Transverse colon (tissue), 4 donors: ENCODE results near the gene TRPC6. TPM values are rescaled to one million over a fixed set of nuclear protein-coding genes. Genes with fewer than 3 reads are reported as not detected.

Experiments
- DNase-seq: peaks from one replicate; pipeline ENCODE4 v3.0.0-alpha.2; 2019
- H3K27ac ChIP-seq, 4 donors: fragments of 200-600 bp; sonication (generic); 2 replicates each; pipeline ENCODE4 v1.5.1; 2016 to 2018; ENCODE audit warnings: inconsistent platforms in 4 of 4
- H3K27me3 ChIP-seq: fragments of 200-600 bp; sonication (generic); 2 replicates; pipeline ENCODE4 v1.5.1; 2017; ENCODE audit warnings: inconsistent platforms
- H3K36me3 ChIP-seq, 4 donors: fragments of 200-600 bp; sonication (generic); 2 replicates each; pipeline ENCODE4 v1.5.1; 2017 to 2019; ENCODE audit warnings: inconsistent platforms in 4 of 4
- H3K4me1 ChIP-seq, 4 donors: fragments of 200-600 bp; sonication (generic); 2 replicates each; pipeline ENCODE4 v1.5.1; 2017 to 2020; ENCODE audit warnings: inconsistent platforms in 4 of 4
- H3K4me3 ChIP-seq, 4 donors: fragments of 200-600 bp; sonication (generic); 1 replicate in 1 of 4; 2 replicates in 3 of 4; pipeline versions ENCODE4 v1.5.1 to v1.6.1; 2017 to 2019; ENCODE audit warnings: inconsistent platforms in 4 of 4
- H3K9me3 ChIP-seq, 2 donors: fragments of 200-600 bp; sonication (generic); 2 replicates each; pipeline ENCODE4 v1.5.1; 2017 to 2019; ENCODE audit warnings: inconsistent platforms in 2 of 2
- CTCF ChIP-seq, 5 experiments: fragments of 200-600 bp in 3 of 5; fragments of 450-650 bp in 2 of 5; sonication (generic) in 3 of 5; IDR thresholded peaks; 1 replicate in 2 of 5; 2 replicates in 3 of 5; pipeline ENCODE4 v1.5.1; 2016 to 2017; ENCODE audit warnings: antibody characterized with exemption in 5 of 5, inconsistent platforms in 3 of 5, mild to moderate bottlenecking in 2 of 5, moderate library complexity in 1 of 5
- EP300 ChIP-seq: sonication (generic); formaldehyde crosslinking; IDR thresholded peaks from one replicate; pipeline ENCODE4 v1.6.1; 2017; ENCODE audit warnings: antibody characterized with exemption, low read depth
- POLR2A ChIP-seq: fragments of 450-650 bp; IDR thresholded peaks from one replicate; pipeline ENCODE4 v1.6.1; 2016; ENCODE audit warnings: antibody characterized with exemption, mild to moderate bottlenecking, moderate library complexity
- POLR2AphosphoS5 ChIP-seq, 3 donors: sonication (generic); formaldehyde crosslinking; IDR thresholded peaks; one replicate each; pipeline ENCODE4 v1.6.1; 2016; ENCODE audit warnings: antibody characterized with exemption in 3 of 3
- WGBS, 2 donors: methylation state at CpG; one replicate each; pipeline ENCODE4 v1.1.5; 2018; ENCODE audit warnings: low coverage in 1 of 2; 5-methylcytosine and 5-hydroxymethylcytosine counted together
- in situ Hi-C, 4 donors: fragments of 200-750 bp; cut with MboI; loops; one replicate each; pipeline versions ENCODE4 v1.15.0 to v1.15.1; 2017; ENCODE audit warnings: low sequenced_read_pairs in 3 of 4, low pct_ligation_motif_present in 1 of 4, low pct_unique_long_range_greater_than_20kb in 1 of 4
- intact Hi-C: fragments of 100-400 bp; cut with DNase I; formaldehyde crosslinking; loops from one replicate; pipeline ENCODE4 v1.15.1; 2023; ENCODE audit warnings: low total_unique reads
- total RNA-seq, 4 donors: library from RNA; depleted of rRNA; stranded (reverse); fragments of >200 nt; gene quantifications; one replicate each; pipeline ENCODE4 v1.1.0, GENCODE V29; 2016

TRPC6 gene
- total RNA-seq, 4 donors from 2014 or later, result 1.4 to 15.9 (median 3.1) TPM; not detected in 1

GRCh38 chr11:101574886-101575285 is 8.9 kb downstream of the TRPC6 start:
- no peak for DNase-seq
- no peak overlapping the region for H3K4me3 ChIP-seq
- 35 to 56% methylated on average over 1 of the region's 1 CpG for WGBS, 2 donors
- in situ Hi-C loops (no loop called here), intact Hi-C loops (no loop called here)
- no peaks in the 10 kb centered on the region for H3K36me3 ChIP-seq
- H3K4me1 ChIP-seq, result no peaks in the 10 kb centered on the region
- no peak for TF ChIP-seq POLR2A
- no peak for TF ChIP-seq CTCF (IDR thresholded peaks at IDR 0.05)
- TF ChIP-seq POLR2AphosphoS5 (IDR thresholded peaks at IDR 0.05), result no peak
- TF ChIP-seq EP300, result no peak
- H3K9me3 ChIP-seq, result no peaks in the 10 kb centered on the region
- no peaks in the 10 kb centered on the region for H3K27me3 ChIP-seq
- no peak overlapping the region for H3K27ac ChIP-seq

GRCh38 chr11:101567071-101567470 is 16.7 kb downstream of the TRPC6 start:
- WGBS, 2 donors, result 51% methylated on average over 5 of the region's 5 CpGs; no CpG with 5 or more reads in 1 of the 2 donors
- Histone ChIP-seq H3K27ac (no peak overlapping the region), H3K36me3 (no peaks in the 10 kb centered on the region), H3K4me1 (no peaks in the 10 kb centered on the region), H3K9me3 (no peaks in the 10 kb centered on the region), H3K27me3 (no peaks in the 10 kb centered on the region), H3K4me3 (no peak overlapping the region)
- in situ Hi-C loops, result no loop called here
- TF ChIP-seq EP300, result no peak
- no peak for TF ChIP-seq POLR2AphosphoS5 (IDR thresholded peaks at IDR 0.05)
- no peak for TF ChIP-seq CTCF (IDR thresholded peaks at IDR 0.05)
- DNase-seq, result no peak
- intact Hi-C loops, result no loop called here

DNA sequence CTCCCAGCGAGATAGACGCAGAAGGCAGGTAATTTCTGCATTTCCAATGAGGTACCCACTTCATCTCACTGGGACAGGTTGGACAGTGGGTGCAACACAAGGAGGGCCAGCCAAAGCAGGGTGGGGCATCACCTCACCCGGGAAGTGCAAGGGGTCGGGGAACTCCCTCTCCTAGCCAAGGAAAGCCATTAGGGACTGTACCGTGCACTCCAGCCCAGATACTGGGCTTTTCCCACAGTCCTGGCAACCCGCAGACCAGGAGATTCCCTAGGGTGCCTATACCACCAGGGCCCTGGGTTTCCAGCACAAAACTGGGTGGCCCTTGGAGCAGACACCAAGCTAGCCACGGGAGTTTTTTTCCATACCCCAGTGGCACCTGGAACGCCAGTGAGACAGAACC is 17.2 kb downstream of the TRPC6 start:
- Histone ChIP-seq H3K36me3 (no peaks in the 10 kb centered on the region), H3K4me1 (no peaks in the 10 kb centered on the region), H3K27me3 (no peaks in the 10 kb centered on the region), H3K9me3 (no peaks in the 10 kb centered on the region), H3K4me3 (no peak overlapping the region), H3K27ac (no peak overlapping the region)
- WGBS, 2 donors, result 68% methylated on average over 8 of the region's 8 CpGs; no CpG with 5 or more reads in 1 of the 2 donors
- intact Hi-C loops, result no loop called here
- TF ChIP-seq CTCF (IDR thresholded peaks at IDR 0.05) (no peak), POLR2AphosphoS5 (IDR thresholded peaks at IDR 0.05) (no peak), POLR2A (no peak), EP300 (no peak)
- DNase-seq, result no peak
- in situ Hi-C loops, result no loop called here

DNA sequence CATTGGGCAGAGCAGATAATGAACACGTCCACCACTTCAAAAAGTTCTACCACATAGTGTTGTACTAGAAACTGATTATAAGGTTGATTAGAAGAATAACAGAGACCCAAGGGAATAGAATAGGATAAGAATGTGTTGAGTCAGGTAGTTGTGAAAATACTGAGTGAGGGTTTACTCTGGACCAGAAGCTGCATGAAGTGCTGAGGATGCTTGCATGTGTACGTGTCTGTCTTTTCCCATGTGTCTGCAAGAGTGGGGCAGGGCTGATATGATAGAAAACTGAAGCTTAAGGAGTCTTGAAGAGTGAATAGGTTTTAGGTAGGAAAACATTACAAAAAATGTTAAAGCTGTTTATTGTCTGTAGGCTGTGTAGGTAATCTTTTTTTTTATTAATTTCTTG is 20.6 kb downstream of the TRPC6 start:
- 74 to 84% methylated on average over 2 of the region's 2 CpGs for WGBS, 2 donors
- intact Hi-C loops, result no loop called here
- Histone ChIP-seq H3K4me1 (no peaks in the 10 kb centered on the region), H3K27ac (no peak overlapping the region), H3K9me3 (no peaks in the 10 kb centered on the region), H3K36me3 (no peaks in the 10 kb centered on the region), H3K4me3 (no peak overlapping the region), H3K27me3 (no peaks in the 10 kb centered on the region)
- in situ Hi-C loops, result no loop called here
- TF ChIP-seq EP300 (no peak), POLR2A (no peak), POLR2AphosphoS5 (IDR thresholded peaks at IDR 0.05) (no peak), CTCF (IDR thresholded peaks at IDR 0.05) (no peak)
- DNase-seq, result no peak
